Eye (tissue), 1 donor: ENCODE measurements around the gene HOXA5.

ENCODE experiments used
- DNase-seq: peaks from one replicate; pipeline ENCODE4 v3.0.0-alpha.2; 2015

HOXA5 gene

GRCh38 chr7:27182285-27182841 is 38.9 kb upstream of the HOXA5 start:
- no peak for DNase-seq

- no peak for DNase-seq
Measured at GRCh38 chr7:27181795-27182275, 38.4 kb upstream of the HOXA5 start.

- no peak for DNase-seq
Measured at GRCh38 chr7:27180431-27181420, 37.2 kb upstream of the HOXA5 start.

GRCh38 chr7:27179503-27180430 is 36.3 kb upstream of the HOXA5 start:
- peak; percentile 92 for DNase-seq

- DNase-seq: no peak
Measured at GRCh38 chr7:27179030-27179429, 35.5 kb upstream of the HOXA5 start.

GRCh38 chr7:27178366-27178765 is 34.9 kb upstream of the HOXA5 start:
- no peak for DNase-seq

GRCh38 chr7:27177795-27178320 is 34.4 kb upstream of the HOXA5 start:
- DNase-seq: no peak

GRCh38 chr7:27176962-27177794 is 33.7 kb upstream of the HOXA5 start:
- DNase-seq: no peak

GRCh38 chr7:27176524-27176845 is 33.0 kb upstream of the HOXA5 start:
- no peak for DNase-seq

- no peak for DNase-seq
Measured at GRCh38 chr7:27175626-27176523, 32.4 kb upstream of the HOXA5 start.

GRCh38 chr7:27174874-27175625 is 31.6 kb upstream of the HOXA5 start:
- no peak for DNase-seq

GRCh38 chr7:27173956-27174873 is 30.7 kb upstream of the HOXA5 start, which contains the start of gene HOXA10:
TSS of gene HOXA10 (minus strand) at chr7:27174320. CDS start at chr7:27174306, 14 bp downstream.
- DNase-seq: no peak

- no peak for DNase-seq
Measured at GRCh38 chr7:27173511-27173955, 30.1 kb upstream of the HOXA5 start.

GRCh38 chr7:27172823-27173510 is 29.5 kb upstream of the HOXA5 start:
- peak; percentile 70 for DNase-seq

- no peak for DNase-seq
Measured at GRCh38 chr7:27172315-27172774, 28.9 kb upstream of the HOXA5 start.

GRCh38 chr7:27171637-27172314 is 28.3 kb upstream of the HOXA5 start:
- no peak for DNase-seq

GRCh38 chr7:27171325-27171636 is 27.8 kb upstream of the HOXA5 start:
- no peak for DNase-seq
